CD1c-positive myeloid dendritic cell (primary cell): Measurements from ENCODE around the gene SDF2.
"Not testable (repeated sequence)": the region's sequence is repeated elsewhere in the genome, so short reads cannot be mapped to it uniquely, and the experiment has no call there.

Experiments
- DNase-seq: peaks from one replicate; pipeline ENCODE4 v3.0.0-alpha.2; 2016; ENCODE audit errors: extremely low spot score

SDF2 gene

GRCh38 chr17:28684963-28685362 lies 23.3 kb upstream of the SDF2 start:
- DNase-seq = no peak

GRCh38 chr17:28682655-28683054 lies 20.9 kb upstream of the SDF2 start:
- no peak for DNase-seq

GRCh38 chr17:28675980-28676379 lies 14.3 kb upstream of the SDF2 start:
- no peak for DNase-seq

- no peak for DNase-seq
Measured at GRCh38 chr17:28675490-28675889, 13.8 kb upstream of the SDF2 start.

GRCh38 chr17:28669918-28670317 lies 8.2 kb upstream of the SDF2 start:
- DNase-seq = no peak

GRCh38 chr17:28667870-28668269 lies 6.2 kb upstream of the SDF2 start:
- DNase-seq = no peak

GRCh38 chr17:28665994-28666393 lies 4.3 kb upstream of the SDF2 start:
- no peak for DNase-seq

GRCh38 chr17:28663723-28664122 lies 2.0 kb upstream of the SDF2 start:
- no peak for DNase-seq

- no peak for DNase-seq
Measured at GRCh38 chr17:28662527-28662829, 772 bp upstream of the SDF2 start.

- not testable (repeated sequence) for DNase-seq
Measured at GRCh38 chr17:28659497-28659881, 2.2 kb downstream of the SDF2 start.

- DNase-seq = not testable (repeated sequence)
Measured at GRCh38 chr17:28658766-28659496, 2.8 kb downstream of the SDF2 start.

GRCh38 chr17:28658342-28658741 lies 3.4 kb downstream of the SDF2 start:
- DNase-seq = not testable (repeated sequence)

GRCh38 chr17:28657756-28658155 lies 4.0 kb downstream of the SDF2 start:
- no peak for DNase-seq

GRCh38 chr17:28655160-28655559 lies 6.5 kb downstream of the SDF2 start:
- no peak for DNase-seq

- DNase-seq = no peak
Measured at GRCh38 chr17:28648698-28649097, 13.0 kb downstream of the SDF2 start.

- no peak for DNase-seq
Measured at GRCh38 chr17:28646039-28646754, 15.5 kb downstream of the SDF2 start.

GRCh38 chr17:28645576-28645939 lies 16.1 kb downstream of the SDF2 start:
- no peak for DNase-seq

GRCh38 chr17:28644787-28645575 lies 16.7 kb downstream of the SDF2 start, which contains the start of gene BLTP2:
Gene BLTP2 (minus strand): TSS chr17:28645158. CDS start chr17:28645056, 102 bp downstream.
- DNase-seq = peak; percentile 98

- DNase-seq = peak; percentile 87
Measured at GRCh38 chr17:28643983-28644786, 17.5 kb downstream of the SDF2 start.

GRCh38 chr17:28641579-28641978 lies 20.1 kb downstream of the SDF2 start:
- no peak for DNase-seq

- no peak for DNase-seq
Measured at GRCh38 chr17:28635506-28635905, 26.2 kb downstream of the SDF2 start.
